Right lobe of liver (tissue), 6 donors: ENCODE results near the gene KATNAL1. TPM values are rescaled to one million over a fixed set of nuclear protein-coding genes. Genes with fewer than 3 reads are reported as not detected.

ENCODE experiments used
- ATAC-seq, 4 donors: fragments of 200-7000 bp; cut with Tn5 transposase; one replicate each; pipeline ENCODE4 v1.9.1; 2020; ENCODE audit warnings: mild to moderate bottlenecking in 4 of 4, moderate library complexity in 4 of 4
- DNase-seq, 3 donors: peaks; one replicate each; pipeline ENCODE4 v3.0.0-alpha.2; 2020
- H3K27ac ChIP-seq, 3 donors: fragments of 200-600 bp; one replicate each; pipeline ENCODE4 v1.8.0; 2022
- H3K27me3 ChIP-seq, 2 donors: fragments of 200-600 bp; one replicate each; pipeline ENCODE4 v1.8.0; 2022
- H3K36me3 ChIP-seq, 4 donors: fragments of 200-600 bp; sonication (generic) in 1 of 4; one replicate each; pipeline versions ENCODE4 v1.5.1 to v1.8.0; 2017 to 2022; ENCODE audit warnings: control low read depth in 1 of 4
- H3K4me1 ChIP-seq, 4 donors: fragments of 200-600 bp; sonication (generic) in 1 of 4; one replicate each; pipeline versions ENCODE4 v1.5.1 to v1.8.0; 2017 to 2022; ENCODE audit warnings: control low read depth in 1 of 4
- H3K4me3 ChIP-seq, 3 donors: fragments of 200-600 bp; one replicate each; pipeline ENCODE4 v1.8.0; 2022
- H3K9me3 ChIP-seq, 4 donors: fragments of 200-600 bp; sonication (generic) in 1 of 4; one replicate each; pipeline versions ENCODE4 v1.5.1 to v1.8.0; 2017 to 2022; ENCODE audit warnings: control low read depth in 1 of 4
- CTCF ChIP-seq, 4 donors: fragments of 200-600 bp in 3 of 4; fragments of 450-650 bp in 1 of 4; IDR thresholded peaks; one replicate each; pipeline versions ENCODE4 v1.5.1 to v1.8.0; 2016 to 2022; ENCODE audit warnings: antibody characterized with exemption in 4 of 4, mild to moderate bottlenecking in 2 of 4
- POLR2A ChIP-seq: fragments of 450-650 bp; IDR thresholded peaks from one replicate; pipeline ENCODE4 v1.6.1; 2017; ENCODE audit warnings: antibody characterized with exemption, mild to moderate bottlenecking
- WGBS: methylation state at CpG from one replicate; pipeline ENCODE4 v1.1.6; 2018; ENCODE audit warnings: low coverage, low lambda C conversion rate; ENCODE audit not compliant: insufficient coverage; ENCODE audit errors: missing lambda C conversion rate; 5-methylcytosine and 5-hydroxymethylcytosine counted together
- intact Hi-C, 2 donors: fragments of 100-400 bp; cut with DNase I; formaldehyde crosslinking; loops; one replicate each; pipeline versions ENCODE4 v1.11.2 to v1.14.1; 2022
- total RNA-seq, 6 experiments: library from RNA; depleted of rRNA in 2 of 6; stranded (reverse); fragments of >200 nt in 2 of 6; fragmentation: NEBNext Ultra II Directional in 3 of 6; extraction: Animal tissue kit (Norgen Biotek cat#: 25700) in 3 of 6; gene quantifications; one replicate each; pipeline versions ENCODE4 v1.1.0 to v1.2.4, GENCODE V29; 2016 to 2023
- donor health status: DM: no; HTN: yes; CAD: no.
- donor health status: DM: no; HTN: no; CAD: no.
- donor health status: DM: no; HTN: no; CAD: no.
- donor health status: DM: no; HTN: yes; CAD: no.
- donor health status: DM: no; HTN: yes; CAD: no.

KATNAL1 gene
- total RNA-seq, 6 experiments from 2014 or later, result 6.3 to 10.0 (median 9.3) TPM

DNA sequence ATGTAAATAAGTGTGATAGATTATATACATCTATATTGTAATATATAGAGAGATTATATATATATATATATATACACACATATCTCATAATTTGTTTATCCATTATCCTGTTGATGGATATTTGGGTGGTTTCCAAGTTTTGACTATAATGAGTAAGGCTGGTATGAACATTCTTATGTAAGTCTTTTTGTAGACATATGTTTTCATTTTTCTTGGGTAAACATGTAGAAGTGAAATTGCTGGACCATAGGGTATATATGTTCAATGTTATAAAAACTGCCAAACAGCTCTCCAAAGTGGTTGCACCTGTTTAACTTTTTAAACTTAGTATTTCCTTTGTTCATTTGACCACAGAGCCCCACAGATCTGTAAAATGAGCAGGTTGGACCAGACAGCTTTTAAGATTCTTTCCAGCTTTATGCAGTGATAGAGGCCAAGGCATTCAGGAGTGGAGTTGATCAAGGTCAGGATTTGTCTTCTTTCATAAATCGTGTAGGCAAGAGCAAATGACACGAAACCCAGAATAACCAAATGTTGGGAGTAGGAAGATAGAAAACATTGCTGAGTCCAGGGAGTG, 21.7 kb upstream of the KATNAL1 start:
- no peak for ATAC-seq
- no peaks in the 10 kb centered on the region for H3K27me3 ChIP-seq
- no peak overlapping the region for H3K4me3 ChIP-seq
- no peaks in the 10 kb centered on the region for H3K9me3 ChIP-seq
- no peak overlapping the region for H3K27ac ChIP-seq
- intact Hi-C loops, result no loop called here
- TF ChIP-seq CTCF (IDR thresholded peaks at IDR 0.05), result no peak
- no peak for DNase-seq
- H3K36me3 ChIP-seq, result no peaks in the 10 kb centered on the region
- no peaks in the 10 kb centered on the region for H3K4me1 ChIP-seq
- WGBS, result 93% methylated on average over 2 of the region's 2 CpGs

DNA sequence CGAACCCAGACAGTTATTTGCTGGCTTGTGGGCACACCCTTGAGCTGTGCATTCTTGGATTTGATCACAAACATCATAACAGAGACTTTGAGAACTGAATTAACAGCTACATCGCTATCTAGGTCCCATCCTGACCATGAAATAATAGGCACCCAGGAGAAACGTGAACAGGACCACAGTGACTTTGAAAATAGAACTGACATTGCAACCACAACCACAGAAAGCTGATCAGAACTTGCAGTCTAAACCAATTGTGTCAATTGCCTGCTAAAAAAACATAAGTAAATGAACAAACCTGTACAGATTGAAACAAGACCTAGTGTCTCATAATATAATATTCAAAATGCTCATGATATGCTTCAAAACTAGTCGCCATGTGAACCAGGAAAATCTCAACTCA, 18.3 kb upstream of the KATNAL1 start:
- Histone ChIP-seq H3K36me3 (no peaks in the 10 kb centered on the region), H3K9me3 (no peaks in the 10 kb centered on the region), H3K27me3 (no peaks in the 10 kb centered on the region), H3K27ac (no peak overlapping the region), H3K4me3 (no peak overlapping the region), H3K4me1 (no peaks in the 10 kb centered on the region)
- DNase-seq, result no peak
- intact Hi-C loops, result no loop called here
- no peak for ATAC-seq
- 82% methylated on average over 4 of the region's 4 CpGs for WGBS
- TF ChIP-seq POLR2A (no peak), CTCF (IDR thresholded peaks at IDR 0.05) (no peak)

GRCh38 chr13:30323524-30323923, 16.2 kb upstream of the KATNAL1 start:
- Histone ChIP-seq H3K9me3 (no peaks in the 10 kb centered on the region), H3K36me3 (no peaks in the 10 kb centered on the region), H3K27ac (no peak overlapping the region), H3K4me3 (no peak overlapping the region), H3K4me1 (no peaks in the 10 kb centered on the region), H3K27me3 (no peaks in the 10 kb centered on the region)
- DNase-seq (no peak), ATAC-seq (no peak)
- TF ChIP-seq CTCF (IDR thresholded peaks at IDR 0.05) (no peak), POLR2A (no peak)
- WGBS, result 79% methylated on average over 2 of the region's 2 CpGs
- intact Hi-C loops, result no loop called here

- no peak for TF ChIP-seq CTCF (IDR thresholded peaks at IDR 0.05)
- TF ChIP-seq POLR2A, result no peak
- intact Hi-C loops, result no loop called here
- WGBS, result 88% methylated on average over 6 of the region's 7 CpGs
These were observed 15.1 kb upstream of the KATNAL1 start for GRCh38 chr13:30322428-30322827.

DNA sequence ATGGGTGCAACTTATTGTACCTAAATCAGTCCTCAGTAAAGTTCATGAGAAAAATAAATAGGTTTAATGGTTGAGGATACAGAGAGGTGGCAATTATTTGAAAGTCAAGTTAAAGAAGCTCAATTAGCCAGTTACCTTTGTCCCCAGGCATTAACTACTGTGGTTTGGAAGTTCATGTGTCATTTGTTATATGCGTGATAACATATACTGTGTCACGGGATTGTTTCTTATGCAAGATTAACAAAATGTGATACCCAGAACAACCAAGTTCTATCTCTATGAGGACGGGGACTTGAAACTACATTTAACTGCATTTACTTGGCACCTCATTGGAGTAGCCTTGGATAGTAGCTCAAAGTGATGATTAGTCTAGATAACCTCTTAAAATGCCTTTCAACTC, 13.9 kb upstream of the KATNAL1 start:
- Histone ChIP-seq H3K9me3 (no peaks in the 10 kb centered on the region), H3K36me3 (no peaks in the 10 kb centered on the region), H3K4me1 (peaks cover 0 to 17% (median 2%) of the 10 kb centered on the region in 4 donors), H3K27me3 (no peaks in the 10 kb centered on the region), H3K27ac (no peak overlapping the region), H3K4me3 (no peak overlapping the region)
- 93% methylated on average over 3 of the region's 3 CpGs for WGBS
- TF ChIP-seq POLR2A (no peak), CTCF (IDR thresholded peaks at IDR 0.05) (no peak)
- no peak for DNase-seq
- intact Hi-C loops, result no loop called here
- no peak for ATAC-seq

More at GRCh38 chr13:30322428-30322827, 15.1 kb upstream of the KATNAL1 start:
- Histone ChIP-seq H3K27me3 (no peaks in the 10 kb centered on the region), H3K9me3 (no peaks in the 10 kb centered on the region), H3K27ac (no peak overlapping the region), H3K4me3 (no peak overlapping the region), H3K36me3 (no peaks in the 10 kb centered on the region), H3K4me1 (peaks cover 0 to 10% (median 2%) of the 10 kb centered on the region in 4 donors)
- no peak for DNase-seq
- no peak for ATAC-seq
